ENCODE data around the gene LYZL6.

GRCh38 chr17:35894206-35894605, 49.3 kb downstream of the LYZL6 start:
- no peak for TF ChIP-seq POLR2A (IDR thresholded peaks at IDR 0.05; ENCODE audit: low read depth)
- no peak for TF ChIP-seq CTCF (IDR thresholded peaks at IDR 0.05)

Data from esophagus muscularis mucosa (tissue), 3 donors.